Right lobe of liver (tissue), 6 donors: ENCODE results near the gene ANP32A. TPM values are rescaled to one million over a fixed set of nuclear protein-coding genes. Genes with fewer than 3 reads are reported as not detected.

Experiments
- ATAC-seq, 4 donors: fragments of 200-7000 bp; cut with Tn5 transposase; one replicate each; pipeline ENCODE4 v1.9.1; 2020; ENCODE audit warnings: mild to moderate bottlenecking in 4 of 4, moderate library complexity in 4 of 4
- DNase-seq, 3 donors: peaks; one replicate each; pipeline ENCODE4 v3.0.0-alpha.2; 2020
- H3K27ac ChIP-seq, 3 donors: fragments of 200-600 bp; one replicate each; pipeline ENCODE4 v1.8.0; 2022
- H3K27me3 ChIP-seq, 2 donors: fragments of 200-600 bp; one replicate each; pipeline ENCODE4 v1.8.0; 2022
- H3K36me3 ChIP-seq, 4 donors: fragments of 200-600 bp; sonication (generic) in 1 of 4; one replicate each; pipeline versions ENCODE4 v1.5.1 to v1.8.0; 2017 to 2022; ENCODE audit warnings: control low read depth in 1 of 4
- H3K4me1 ChIP-seq, 4 donors: fragments of 200-600 bp; sonication (generic) in 1 of 4; one replicate each; pipeline versions ENCODE4 v1.5.1 to v1.8.0; 2017 to 2022; ENCODE audit warnings: control low read depth in 1 of 4
- H3K4me3 ChIP-seq, 3 donors: fragments of 200-600 bp; one replicate each; pipeline ENCODE4 v1.8.0; 2022
- H3K9me3 ChIP-seq, 4 donors: fragments of 200-600 bp; sonication (generic) in 1 of 4; one replicate each; pipeline versions ENCODE4 v1.5.1 to v1.8.0; 2017 to 2022; ENCODE audit warnings: control low read depth in 1 of 4
- POLR2A ChIP-seq: fragments of 450-650 bp; IDR thresholded peaks from one replicate; pipeline ENCODE4 v1.6.1; 2017; ENCODE audit warnings: antibody characterized with exemption, mild to moderate bottlenecking
- WGBS: methylation state at CpG from one replicate; pipeline ENCODE4 v1.1.6; 2018; ENCODE audit warnings: low coverage, low lambda C conversion rate; ENCODE audit not compliant: insufficient coverage; ENCODE audit errors: missing lambda C conversion rate; 5-methylcytosine and 5-hydroxymethylcytosine counted together
- intact Hi-C, 2 donors: fragments of 100-400 bp; cut with DNase I; formaldehyde crosslinking; loops; one replicate each; pipeline versions ENCODE4 v1.11.2 to v1.14.1; 2022
- total RNA-seq, 6 experiments: library from RNA; depleted of rRNA in 2 of 6; stranded (reverse); fragments of >200 nt in 2 of 6; fragmentation: NEBNext Ultra II Directional in 3 of 6; extraction: Animal tissue kit (Norgen Biotek cat#: 25700) in 3 of 6; gene quantifications; one replicate each; pipeline versions ENCODE4 v1.1.0 to v1.2.4, GENCODE V29; 2016 to 2023
- TF ChIP-seq, protein P1 (sequence below), 4 donors: fragments of 200-600 bp in 3 of 4; fragments of 450-650 bp in 1 of 4; IDR thresholded peaks; one replicate each; pipeline versions ENCODE4 v1.5.1 to v1.8.0; 2016 to 2022; ENCODE audit warnings: antibody characterized with exemption in 4 of 4, mild to moderate bottlenecking in 2 of 4
- donor health status: DM: no; HTN: yes; CAD: no.
- donor health status: DM: no; HTN: no; CAD: no.
- donor health status: DM: no; HTN: no; CAD: no.
- donor health status: DM: no; HTN: yes; CAD: no.
- donor health status: DM: no; HTN: yes; CAD: no.

ANP32A gene
- total RNA-seq, 6 experiments from 2014 or later, result 39.9 to 66.6 (median 49.0) TPM

DNA sequence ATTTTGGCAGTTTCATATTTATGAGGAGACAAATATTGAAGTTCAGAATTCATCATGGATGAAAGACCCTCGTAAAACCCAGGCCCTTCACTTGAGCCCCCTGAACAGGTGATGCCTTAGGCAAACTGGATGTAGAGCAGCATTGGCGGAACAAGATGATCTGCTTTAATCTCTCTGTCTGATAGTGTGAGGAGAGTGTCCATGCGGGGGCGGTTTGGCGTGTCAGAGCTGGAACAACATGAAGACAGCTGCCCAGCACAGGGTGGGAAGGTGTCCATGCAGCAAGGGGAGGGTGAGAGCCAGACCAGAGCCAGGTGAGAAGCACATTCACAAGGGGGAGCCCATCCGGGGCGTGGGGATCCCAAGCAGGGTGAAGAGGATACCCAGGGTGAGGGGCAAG is 31.8 kb upstream of the ANP32A start:
- H3K4me3 ChIP-seq, result no peak overlapping the region
- H3K27me3 ChIP-seq, result no peaks in the 10 kb centered on the region
- H3K27ac ChIP-seq, result no peak overlapping the region
- no peaks in the 10 kb centered on the region for H3K9me3 ChIP-seq
- ATAC-seq, result no peak
- TF ChIP-seq, protein P1, sequence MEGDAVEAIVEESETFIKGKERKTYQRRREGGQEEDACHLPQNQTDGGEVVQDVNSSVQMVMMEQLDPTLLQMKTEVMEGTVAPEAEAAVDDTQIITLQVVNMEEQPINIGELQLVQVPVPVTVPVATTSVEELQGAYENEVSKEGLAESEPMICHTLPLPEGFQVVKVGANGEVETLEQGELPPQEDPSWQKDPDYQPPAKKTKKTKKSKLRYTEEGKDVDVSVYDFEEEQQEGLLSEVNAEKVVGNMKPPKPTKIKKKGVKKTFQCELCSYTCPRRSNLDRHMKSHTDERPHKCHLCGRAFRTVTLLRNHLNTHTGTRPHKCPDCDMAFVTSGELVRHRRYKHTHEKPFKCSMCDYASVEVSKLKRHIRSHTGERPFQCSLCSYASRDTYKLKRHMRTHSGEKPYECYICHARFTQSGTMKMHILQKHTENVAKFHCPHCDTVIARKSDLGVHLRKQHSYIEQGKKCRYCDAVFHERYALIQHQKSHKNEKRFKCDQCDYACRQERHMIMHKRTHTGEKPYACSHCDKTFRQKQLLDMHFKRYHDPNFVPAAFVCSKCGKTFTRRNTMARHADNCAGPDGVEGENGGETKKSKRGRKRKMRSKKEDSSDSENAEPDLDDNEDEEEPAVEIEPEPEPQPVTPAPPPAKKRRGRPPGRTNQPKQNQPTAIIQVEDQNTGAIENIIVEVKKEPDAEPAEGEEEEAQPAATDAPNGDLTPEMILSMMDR (IDR thresholded peaks at IDR 0.05), result no peak
- TF ChIP-seq POLR2A, result no peak
- WGBS, result 25% methylated on average over 1 of the region's 7 CpGs
- no peaks in the 10 kb centered on the region for H3K4me1 ChIP-seq
- no peaks in the 10 kb centered on the region for H3K36me3 ChIP-seq
- no peak for DNase-seq
- intact Hi-C loops, result no loop called here

DNA sequence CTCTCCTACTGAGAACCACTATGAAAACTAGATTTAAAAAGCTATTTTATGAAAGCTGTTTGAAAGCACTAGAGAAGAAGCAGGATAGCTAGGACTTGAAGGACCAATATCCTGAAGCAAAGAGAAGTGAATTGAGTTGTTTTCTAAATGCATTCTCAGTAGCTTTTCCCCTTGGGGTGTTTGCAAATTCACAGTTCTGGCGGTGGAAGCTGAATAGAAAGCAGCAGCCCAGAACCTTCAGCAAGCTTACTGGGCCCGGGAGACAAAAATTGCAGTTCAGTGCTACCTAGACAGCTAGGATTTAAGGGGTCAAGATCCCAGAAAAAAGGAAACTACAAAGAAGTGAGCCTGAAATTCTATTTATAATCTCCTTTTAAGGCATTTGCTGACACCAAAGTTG is 31.3 kb upstream of the ANP32A start:
- DNase-seq, result no peak
- 81% methylated on average over 2 of the region's 2 CpGs for WGBS
- Histone ChIP-seq H3K27ac (no peak overlapping the region), H3K27me3 (no peaks in the 10 kb centered on the region), H3K36me3 (no peaks in the 10 kb centered on the region), H3K4me1 (no peaks in the 10 kb centered on the region), H3K4me3 (no peak overlapping the region), H3K9me3 (no peaks in the 10 kb centered on the region)
- intact Hi-C loops, result no loop called here
- no peak for TF ChIP-seq POLR2A
- TF ChIP-seq, protein P1 (IDR thresholded peaks at IDR 0.05), result no peak
- no peak for ATAC-seq

DNA sequence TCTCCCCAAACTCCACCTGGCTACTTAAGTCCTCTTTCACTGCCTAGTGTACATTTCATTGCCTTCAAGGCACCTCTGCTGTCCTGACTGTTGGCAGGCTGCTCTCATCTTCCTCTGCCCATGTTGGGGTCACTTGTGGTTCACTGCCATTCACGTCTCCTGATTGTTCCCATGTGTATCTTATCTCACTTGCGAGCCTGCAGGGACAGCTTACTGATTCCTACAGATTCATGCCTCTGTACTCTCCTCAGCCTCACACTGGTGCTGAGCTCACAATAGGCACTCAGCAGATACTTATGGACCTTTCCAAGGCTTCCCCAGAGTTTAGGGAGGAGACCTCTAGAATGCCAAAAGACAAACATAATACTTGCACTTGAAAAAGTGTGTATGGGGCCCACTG is 28.8 kb upstream of the ANP32A start:
- WGBS, result 73% methylated on average over 1 of the region's 2 CpGs
- H3K4me1 ChIP-seq, result no peaks in the 10 kb centered on the region
- intact Hi-C loops, result no loop called here
- DNase-seq (no peak), ATAC-seq (no peak)
- no peak overlapping the region for H3K4me3 ChIP-seq
- H3K9me3 ChIP-seq, result no peaks in the 10 kb centered on the region
- no peaks in the 10 kb centered on the region for H3K36me3 ChIP-seq
- H3K27ac ChIP-seq, result no peak overlapping the region
- TF ChIP-seq POLR2A, result no peak
- TF ChIP-seq, protein P1 (IDR thresholded peaks at IDR 0.05), result no peak
- peaks cover 0 to 13% of the 10 kb centered on the region in 2 donors for H3K27me3 ChIP-seq

DNA sequence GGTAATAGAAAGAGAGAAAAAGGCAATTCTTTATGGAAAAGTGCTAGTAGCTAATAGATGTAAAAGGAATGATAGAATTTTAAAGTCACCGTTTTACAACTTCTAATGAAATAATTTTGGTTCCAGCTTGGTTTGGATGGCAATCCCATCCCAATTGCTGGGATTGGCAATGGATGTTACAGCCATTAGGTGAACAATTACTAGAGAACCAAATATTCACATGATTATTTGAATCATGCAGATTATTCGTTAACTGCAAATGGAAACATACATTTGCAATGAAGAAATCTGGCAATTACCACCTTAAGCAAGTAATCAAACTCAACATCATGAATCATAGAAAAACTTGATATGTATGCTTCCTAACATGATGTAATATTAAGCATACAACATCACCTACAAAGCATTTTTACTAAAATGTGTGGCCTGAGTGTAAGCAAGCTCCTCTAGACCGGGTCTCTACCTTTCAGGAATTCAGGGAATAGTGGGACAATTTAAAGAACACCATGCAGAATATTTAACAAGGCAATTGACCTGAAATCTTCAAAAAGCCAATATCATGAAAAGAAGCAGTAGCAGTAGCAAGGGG is 26.2 kb upstream of the ANP32A start:
- DNase-seq (no peak), ATAC-seq (no peak)
- Histone ChIP-seq H3K27me3 (peaks cover 0 to 20% of the 10 kb centered on the region in 2 donors), H3K36me3 (no peaks in the 10 kb centered on the region), H3K4me3 (no peak overlapping the region), H3K27ac (no peak overlapping the region), H3K4me1 (no peaks in the 10 kb centered on the region), H3K9me3 (no peaks in the 10 kb centered on the region)
- no peak for TF ChIP-seq POLR2A
- TF ChIP-seq, protein P1 (IDR thresholded peaks at IDR 0.05), result no peak
- WGBS, result 84% methylated on average over 3 of the region's 3 CpGs
- intact Hi-C loops, result no loop called here
